SH-SY5Y (cell line): Measurements from ENCODE around the gene EPAS1.

ENCODE experiments used
- GATA2 ChIP-seq: IDR thresholded peaks from 2 replicates; pipeline ENCODE4 v1.6.1; 2011; ENCODE audit warnings: mild to moderate bottlenecking, low read depth, low read length
- GATA3 ChIP-seq: IDR thresholded peaks from 2 replicates; pipeline ENCODE4 v1.6.1; 2011; ENCODE audit warnings: low read depth, mild to moderate bottlenecking, low read length, moderate library complexity

DNA sequence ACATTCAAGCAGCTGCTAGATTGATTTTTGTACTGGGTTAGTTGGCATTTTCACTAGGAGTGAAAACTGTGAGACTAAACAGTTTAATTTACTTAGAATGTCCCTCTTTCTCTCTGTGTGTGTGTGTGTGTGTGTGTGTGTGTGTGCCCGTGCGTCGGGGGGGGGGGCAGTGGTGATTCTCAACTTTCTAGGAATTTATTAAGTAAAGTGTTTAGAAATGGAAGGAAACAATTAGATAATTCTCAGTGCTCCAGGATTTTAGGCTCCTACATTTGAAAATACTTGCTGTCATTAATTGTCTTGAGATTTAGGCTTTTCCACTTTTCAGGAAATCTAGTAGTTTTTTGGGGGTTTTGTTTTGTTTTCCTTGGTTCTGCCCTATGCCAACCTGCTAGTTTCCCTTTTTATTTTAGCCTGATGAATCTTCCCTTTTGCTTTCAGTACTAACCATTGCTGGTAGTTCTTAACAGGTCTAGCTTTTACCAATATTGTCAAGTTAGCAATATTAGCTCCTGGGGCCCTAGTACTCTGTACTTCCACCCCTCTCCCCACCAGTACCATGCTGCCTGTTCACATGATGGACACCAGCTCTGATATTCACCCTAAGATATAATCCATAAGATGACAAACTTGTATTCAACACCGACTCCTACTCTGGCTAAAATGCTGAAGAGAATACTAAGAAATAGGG lies 4.9 kb downstream of the EPAS1 start:
- TF ChIP-seq GATA3: no peak
- TF ChIP-seq GATA2: no peak
